GM18873 (cell line): ENCODE measurements around the gene OR52W1.
"Not testable (repeated sequence)": the region's sequence is repeated elsewhere in the genome, so short reads cannot be mapped to it uniquely, and the experiment has no call there.

Source experiments
- ATAC-seq: cut with Tn5 transposase; IDR thresholded peaks from one replicate; pipeline ENCODE4 v1.9.1; 2021; ENCODE audit warnings: mild to moderate bottlenecking, moderate library complexity, moderate number of reproducible peaks; ENCODE audit not compliant: unreplicated experiment, low FRiP score

Gene OR52W1

GRCh38 chr11:6216501-6216900, 17.5 kb downstream of the OR52W1 start:
- no peak for ATAC-seq

- ATAC-seq = no peak
Observed at GRCh38 chr11:6217722-6218121, 18.7 kb downstream of the OR52W1 start.

GRCh38 chr11:6219359-6219758, 20.3 kb downstream of the OR52W1 start:
- ATAC-seq = no peak

- no peak for ATAC-seq
Observed at GRCh38 chr11:6223854-6224253, 24.8 kb downstream of the OR52W1 start.

GRCh38 chr11:6224421-6224820, 25.4 kb downstream of the OR52W1 start:
- no peak for ATAC-seq

- no peak for ATAC-seq
Observed at GRCh38 chr11:6225024-6225423, 26.0 kb downstream of the OR52W1 start.

- no peak for ATAC-seq
Observed at GRCh38 chr11:6225896-6226295, 26.9 kb downstream of the OR52W1 start.

GRCh38 chr11:6228520-6228919, 29.5 kb downstream of the OR52W1 start:
- ATAC-seq = no peak

- ATAC-seq = no peak
Observed at GRCh38 chr11:6229911-6230310, 30.9 kb downstream of the OR52W1 start.

GRCh38 chr11:6232899-6233298, 33.9 kb downstream of the OR52W1 start:
- ATAC-seq = no peak

- ATAC-seq = no peak
Observed at GRCh38 chr11:6233984-6234386, 35.0 kb downstream of the OR52W1 start.

- peak; percentile 95 for ATAC-seq
Observed at GRCh38 chr11:6234387-6235107, 35.5 kb downstream of the OR52W1 start, which contains the start of gene FHIP1B. TSS of gene FHIP1B (minus strand) at chr11:6234636. CDS start at chr11:6224516, 10,120 bp downstream.

- no peak for ATAC-seq
Observed at GRCh38 chr11:6237266-6237665, 38.2 kb downstream of the OR52W1 start.

- ATAC-seq = no peak
Observed at GRCh38 chr11:6237761-6238302, 38.8 kb downstream of the OR52W1 start.

- no peak for ATAC-seq
Observed at GRCh38 chr11:6238902-6239301, 39.9 kb downstream of the OR52W1 start, which contains the start of gene CNGA4. TSS of gene CNGA4 (plus strand) at chr11:6239089. CDS start at chr11:6239207, 118 bp downstream.

GRCh38 chr11:6240139-6240538, 41.1 kb downstream of the OR52W1 start:
- ATAC-seq = no peak

- no peak for ATAC-seq
Observed at GRCh38 chr11:6240781-6241180, 41.8 kb downstream of the OR52W1 start.

- ATAC-seq = no peak
Observed at GRCh38 chr11:6241316-6241715, 42.3 kb downstream of the OR52W1 start.

GRCh38 chr11:6245536-6245935, 46.5 kb downstream of the OR52W1 start:
- ATAC-seq = no peak

GRCh38 chr11:6248248-6248647, 49.2 kb downstream of the OR52W1 start:
- no peak for ATAC-seq

GRCh38 chr11:6248897-6249296, 49.9 kb downstream of the OR52W1 start:
- ATAC-seq = not testable (repeated sequence)
